ENCODE data around the gene FCER2.

Gene FCER2

GRCh38 chr19:7676854-7677253 lies 25.1 kb downstream of the FCER2 start, which contains the start of gene MCEMP1:
MCEMP1 (plus strand) TSS chr19:7677090; CDS start chr19:7677121, 31 bp downstream.
- no peak for DNase-seq (ENCODE audit: low read depth)

GRCh38 chr19:7676376-7676775 lies 25.6 kb downstream of the FCER2 start:
- DNase-seq (ENCODE audit: low read depth): no peak

- DNase-seq (ENCODE audit: low read depth): no peak
These were observed 27.6 kb downstream of the FCER2 start for GRCh38 chr19:7674010-7675005.

- no peak for DNase-seq (ENCODE audit: low read depth)
These were observed 29.4 kb downstream of the FCER2 start for GRCh38 chr19:7672522-7672921.

DNA sequence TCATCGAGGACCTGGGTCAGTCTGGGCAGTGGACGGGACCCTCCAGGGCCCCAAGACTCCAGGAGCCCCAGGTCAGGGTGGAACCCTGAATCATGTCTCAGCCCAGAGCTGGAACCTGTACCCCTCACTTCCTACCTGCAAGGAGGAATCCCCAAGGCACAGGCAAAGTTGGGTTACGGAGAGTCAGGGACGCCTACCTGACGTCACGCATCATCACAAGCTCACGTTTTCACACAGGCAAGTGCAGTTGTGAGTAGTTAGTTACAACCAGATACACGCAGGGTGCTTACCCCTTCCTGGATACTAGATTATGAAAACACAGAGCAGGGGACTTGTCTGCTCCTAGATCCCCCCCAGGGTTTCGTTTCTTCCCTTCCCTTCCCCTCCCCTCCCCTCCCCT lies 31.1 kb downstream of the FCER2 start:
- DNase-seq (ENCODE audit: low read depth): no peak

GRCh38 chr19:7670150-7670783 lies 31.7 kb downstream of the FCER2 start:
- DNase-seq (ENCODE audit: low read depth): no peak

DNA sequence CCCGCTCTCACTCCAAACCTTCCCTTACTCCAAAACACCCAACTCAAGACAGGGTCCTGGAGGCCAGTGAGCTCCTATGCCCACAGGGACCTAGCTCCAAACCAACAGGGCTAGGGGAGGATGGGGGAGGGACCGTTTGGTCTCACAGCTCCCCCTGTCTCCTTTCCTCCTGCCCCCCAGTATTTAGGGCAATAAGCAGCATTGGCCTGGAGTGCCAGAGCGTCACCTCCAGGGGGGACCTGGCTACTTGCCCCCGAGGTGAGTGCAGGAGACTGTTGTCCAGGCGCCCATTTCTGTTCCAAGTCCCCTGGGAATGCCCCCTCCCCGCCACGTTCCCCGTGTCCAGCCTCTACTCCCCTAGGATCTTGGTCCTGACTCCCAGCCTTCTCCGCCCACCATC lies 32.3 kb downstream of the FCER2 start:
- DNase-seq (ENCODE audit: low read depth): no peak

- no peak for DNase-seq (ENCODE audit: low read depth)
These were observed 33.1 kb downstream of the FCER2 start, which contains the start of gene RETN for GRCh38 chr19:7668842-7669241. RETN (plus strand) TSS chr19:7669049; CDS start chr19:7669327, 278 bp downstream.

DNA sequence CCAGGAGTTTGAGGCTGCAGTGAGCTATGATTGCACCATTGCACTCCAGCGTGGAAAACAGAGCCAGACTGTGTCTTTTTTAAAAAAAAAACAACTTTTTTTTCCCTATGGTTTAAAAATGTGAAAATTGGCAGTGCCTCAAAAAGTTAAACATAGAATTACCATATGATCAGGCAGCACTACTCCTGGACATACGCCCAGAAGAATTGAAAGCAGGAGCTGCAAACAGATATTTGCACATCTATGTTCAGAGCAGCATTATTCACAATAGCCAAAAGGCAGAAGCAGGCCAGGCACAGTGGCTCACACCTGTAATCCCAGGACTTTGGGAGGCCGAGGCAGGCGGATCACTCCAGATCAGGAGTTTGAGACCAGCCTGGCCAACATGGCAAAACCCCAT lies 36.9 kb downstream of the FCER2 start:
- DNase-seq (ENCODE audit: low read depth): no peak

DNA sequence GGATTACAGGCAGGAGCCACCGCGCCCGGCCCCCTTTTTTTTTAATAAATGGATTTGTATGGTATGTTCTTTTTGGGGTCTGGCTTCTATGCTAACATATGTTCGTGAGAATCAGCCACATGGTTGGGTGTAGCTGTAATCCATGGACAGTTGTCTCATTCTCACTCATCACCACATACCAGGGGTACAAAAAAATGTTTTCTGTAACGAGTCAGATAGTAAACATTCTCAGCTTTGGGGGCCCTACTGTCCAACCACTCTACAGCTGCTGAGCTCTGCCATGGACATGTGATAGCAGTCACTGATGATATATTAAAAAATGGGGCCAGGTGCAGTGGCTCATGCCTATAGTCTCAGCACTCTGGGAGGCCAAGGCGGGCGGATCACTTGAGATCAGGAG lies 38.2 kb downstream of the FCER2 start:
- no peak for DNase-seq (ENCODE audit: low read depth)

DNA sequence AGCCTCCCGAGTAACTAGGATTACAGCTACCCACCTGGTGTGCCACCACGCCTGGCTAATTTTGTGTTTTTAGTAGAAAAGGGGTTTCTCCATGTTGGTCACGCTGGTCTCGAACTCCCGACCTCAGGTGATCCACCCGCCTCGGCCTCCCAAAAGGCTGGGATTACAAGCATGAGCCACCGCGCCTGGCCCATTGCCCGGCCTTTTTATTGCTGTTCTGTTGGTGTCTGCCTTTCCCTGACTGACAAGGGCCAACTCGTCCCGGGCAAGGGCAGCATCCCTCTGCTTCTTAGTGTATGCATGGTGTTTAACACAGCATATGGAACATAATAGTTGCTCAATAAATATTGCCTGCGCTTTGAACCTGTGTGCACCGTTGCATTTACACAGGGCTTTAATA lies 39.3 kb downstream of the FCER2 start:
- DNase-seq (ENCODE audit: low read depth): no peak

- DNase-seq (ENCODE audit: low read depth): no peak
These were observed 40.0 kb downstream of the FCER2 start for GRCh38 chr19:7661744-7662538.

DNA sequence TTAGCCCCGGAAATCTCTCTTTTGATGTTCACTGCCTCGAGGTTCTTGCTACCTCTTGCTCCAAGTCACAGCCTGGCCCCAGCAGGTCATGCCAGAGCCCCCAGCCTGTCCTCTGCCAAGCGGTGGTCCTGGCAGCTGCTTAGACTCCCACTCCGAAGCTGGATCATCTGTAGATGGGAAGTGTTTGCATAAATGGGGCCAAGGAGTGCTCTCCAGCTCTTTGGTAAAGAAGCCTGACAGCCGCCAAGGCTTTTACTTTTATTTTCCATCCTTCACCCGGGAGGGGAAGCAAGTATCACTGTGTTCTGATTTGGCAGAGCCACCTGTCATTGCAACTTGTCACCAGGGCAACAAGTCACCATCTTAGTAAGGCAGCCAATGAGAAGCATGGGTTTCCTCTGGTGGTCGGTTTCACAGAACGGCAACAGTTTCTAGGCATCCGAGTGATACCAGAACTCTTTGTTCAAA lies 43.7 kb downstream of the FCER2 start:
- DNase-seq (ENCODE audit: low read depth): no peak

- no peak for DNase-seq (ENCODE audit: low read depth)
These were observed 44.7 kb downstream of the FCER2 start for GRCh38 chr19:7657131-7657751.

DNA sequence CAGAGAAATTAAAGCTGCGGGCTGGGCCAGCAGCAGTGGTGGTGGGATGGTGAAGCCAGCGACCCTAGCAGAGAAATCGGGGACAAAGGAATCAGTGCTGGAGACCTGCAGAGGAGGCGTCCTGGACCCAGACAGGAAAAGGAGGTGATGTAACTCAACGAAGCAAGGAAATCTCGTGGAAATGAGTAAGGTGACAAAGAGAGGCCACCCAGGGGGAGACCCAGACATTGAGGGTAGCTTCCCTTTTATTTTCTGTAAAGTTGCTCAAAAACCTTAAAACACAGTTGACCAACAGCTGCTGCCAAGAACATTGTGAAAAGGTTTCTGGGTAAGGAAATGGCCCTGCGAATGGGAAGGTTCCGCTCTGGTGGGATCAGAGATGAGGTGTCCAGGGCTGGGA lies 46.4 kb downstream of the FCER2 start:
- no peak for DNase-seq (ENCODE audit: low read depth)

GRCh38 chr19:7654401-7654800 lies 47.5 kb downstream of the FCER2 start:
- no peak for DNase-seq (ENCODE audit: low read depth)

- DNase-seq (ENCODE audit: low read depth): peak; percentile 72
These were observed 49.8 kb downstream of the FCER2 start for GRCh38 chr19:7652061-7652641.

DNA sequence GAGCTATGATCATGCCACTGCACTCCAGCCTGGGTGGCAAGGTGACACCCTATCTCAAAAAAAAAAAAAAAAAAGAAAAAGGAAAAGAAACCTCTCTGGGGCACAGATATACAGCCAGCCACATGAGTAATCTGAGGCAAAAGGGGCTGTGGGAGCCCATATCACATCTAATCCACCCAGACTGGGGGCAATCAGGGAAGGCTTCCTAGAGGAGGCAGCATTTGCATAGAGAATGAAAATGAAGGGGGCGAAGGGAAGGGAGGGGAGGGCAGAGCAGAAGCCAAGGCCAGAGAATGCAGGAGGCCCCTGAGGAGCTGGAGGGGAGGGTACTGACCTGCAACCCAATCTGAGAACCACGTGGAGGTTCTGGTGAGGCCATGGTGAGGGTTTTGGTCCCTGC lies 51.8 kb downstream of the FCER2 start:
- DNase-seq (ENCODE audit: low read depth): no peak

DNA sequence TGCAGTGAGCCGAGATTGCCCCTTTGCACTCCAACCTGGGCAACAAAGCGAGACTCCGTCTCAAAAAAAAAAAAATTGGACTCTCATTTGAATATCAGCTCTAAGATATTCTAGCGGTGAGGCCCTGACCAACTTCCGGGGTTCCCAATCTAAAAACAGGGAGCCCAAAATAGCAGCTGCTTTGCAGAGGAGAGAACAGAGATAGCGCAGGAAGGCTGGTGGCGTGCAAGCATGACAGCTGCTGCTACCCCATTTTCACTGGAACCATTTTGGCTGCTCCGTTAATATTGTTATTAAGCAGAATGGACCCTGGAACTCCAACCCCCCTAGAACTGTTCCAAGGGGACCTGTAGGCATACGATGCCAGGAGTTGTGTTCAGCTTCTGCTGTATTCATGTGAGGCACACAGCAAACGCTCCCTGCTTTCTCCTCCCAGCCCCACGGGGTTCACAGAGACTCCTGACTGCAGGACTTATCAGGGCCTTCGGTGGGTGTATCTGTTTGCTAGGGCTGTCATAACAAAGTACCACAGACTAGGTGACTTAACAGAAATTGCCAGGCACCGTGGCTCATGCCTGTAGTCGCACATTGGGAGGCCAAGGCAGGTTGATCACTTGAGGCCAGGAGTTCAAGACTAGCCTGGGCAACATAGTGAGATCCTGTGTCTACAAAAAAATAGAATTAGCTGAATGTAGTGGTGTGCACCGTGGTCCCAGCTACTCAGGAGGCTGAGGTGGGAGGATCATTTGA lies 53.5 kb downstream of the FCER2 start:
- no peak for DNase-seq (ENCODE audit: low read depth)

- no peak for DNase-seq (ENCODE audit: low read depth)
These were observed 54.8 kb downstream of the FCER2 start for GRCh38 chr19:7647156-7647555.

DNA sequence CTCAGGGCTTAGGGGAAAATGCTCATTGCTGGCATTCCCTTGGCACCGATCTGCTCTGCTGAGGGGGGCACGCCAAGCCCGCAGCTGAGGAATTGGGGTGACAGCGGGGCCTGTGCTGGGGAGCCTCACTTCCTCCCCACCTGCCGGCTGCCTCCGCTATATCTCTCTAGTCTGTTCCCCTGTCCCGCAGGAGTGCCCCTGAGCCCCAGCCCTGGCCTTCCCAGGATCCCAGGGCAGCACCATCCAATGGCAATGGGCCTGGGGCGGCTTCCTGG lies 55.6 kb downstream of the FCER2 start:
- DNase-seq (ENCODE audit: low read depth): no peak

Data from stimulated activated CD8-positive, alpha-beta memory T cell treated with anti-CD3 and anti-CD28 coated beads, Interleukin-7, amount 100 ng/mL, for 24 hours (primary cell).